Measurements from ENCODE around the gene ZYX.

DNA sequence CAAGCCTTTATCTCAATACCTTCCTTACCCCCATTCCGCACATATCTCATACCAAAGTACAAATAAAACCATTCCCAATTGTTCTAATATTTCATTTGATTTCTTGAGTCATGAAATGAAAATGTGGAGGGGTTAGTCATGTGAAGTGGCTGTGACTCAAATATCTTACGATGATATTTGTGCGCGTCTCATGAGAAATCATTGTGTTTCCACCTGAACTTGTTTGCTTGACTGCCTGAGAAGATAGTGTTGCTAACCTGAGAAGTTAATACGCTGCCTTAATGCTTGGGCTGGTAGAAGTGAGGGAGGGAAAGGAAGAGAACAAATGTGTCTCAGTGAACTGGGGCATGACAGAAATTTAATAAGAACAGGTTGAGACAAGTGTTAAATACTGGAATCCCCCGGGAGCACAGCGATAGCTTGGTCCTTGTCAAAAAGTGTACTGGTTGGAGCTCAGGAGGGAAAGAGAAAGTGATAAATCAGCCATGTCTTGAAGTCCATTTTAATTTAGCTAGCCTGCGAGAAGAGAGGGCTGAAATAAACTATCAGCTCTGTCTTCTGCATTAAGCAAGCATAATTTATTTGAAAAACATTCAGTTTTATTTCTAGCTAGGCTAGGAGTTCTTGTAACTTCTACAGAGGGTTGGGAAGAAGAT, 34.7 kb downstream of the ZYX start:
- TF ChIP-seq, protein P1, sequence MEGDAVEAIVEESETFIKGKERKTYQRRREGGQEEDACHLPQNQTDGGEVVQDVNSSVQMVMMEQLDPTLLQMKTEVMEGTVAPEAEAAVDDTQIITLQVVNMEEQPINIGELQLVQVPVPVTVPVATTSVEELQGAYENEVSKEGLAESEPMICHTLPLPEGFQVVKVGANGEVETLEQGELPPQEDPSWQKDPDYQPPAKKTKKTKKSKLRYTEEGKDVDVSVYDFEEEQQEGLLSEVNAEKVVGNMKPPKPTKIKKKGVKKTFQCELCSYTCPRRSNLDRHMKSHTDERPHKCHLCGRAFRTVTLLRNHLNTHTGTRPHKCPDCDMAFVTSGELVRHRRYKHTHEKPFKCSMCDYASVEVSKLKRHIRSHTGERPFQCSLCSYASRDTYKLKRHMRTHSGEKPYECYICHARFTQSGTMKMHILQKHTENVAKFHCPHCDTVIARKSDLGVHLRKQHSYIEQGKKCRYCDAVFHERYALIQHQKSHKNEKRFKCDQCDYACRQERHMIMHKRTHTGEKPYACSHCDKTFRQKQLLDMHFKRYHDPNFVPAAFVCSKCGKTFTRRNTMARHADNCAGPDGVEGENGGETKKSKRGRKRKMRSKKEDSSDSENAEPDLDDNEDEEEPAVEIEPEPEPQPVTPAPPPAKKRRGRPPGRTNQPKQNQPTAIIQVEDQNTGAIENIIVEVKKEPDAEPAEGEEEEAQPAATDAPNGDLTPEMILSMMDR (IDR thresholded peaks at IDR 0.05) = no peak
- no peak for TF ChIP-seq POLR2AphosphoS5 (IDR thresholded peaks at IDR 0.05)

All from gastroesophageal sphincter (tissue), 3 donors.